HCT116 (cell line): Measurements from ENCODE around the gene LEKR1.

Experiments
- EZH2 ChIP-seq: fragments of 200-600 bp; sonication (generic); IDR thresholded peaks from 2 replicates; pipeline ENCODE4 v1.6.1; 2017; ENCODE audit warnings: antibody characterized with exemption, mixed run types
- EZH2phosphoT487 ChIP-seq: fragments of 200-600 bp; IDR thresholded peaks from 2 replicates; pipeline ENCODE4 v1.6.1; 2018; ENCODE audit warnings: antibody characterized with exemption, borderline replicate concordance
- RAD21 ChIP-seq: IDR thresholded peaks from 2 replicates; pipeline ENCODE4 v1.6.1; 2012; ENCODE audit warnings: low read depth, mild to moderate bottlenecking
- SP1 ChIP-seq: IDR thresholded peaks from 2 replicates; pipeline ENCODE4 v1.6.1; 2012; ENCODE audit warnings: low read depth
- TCF7L2 ChIP-seq: IDR thresholded peaks from 2 replicates; pipeline ENCODE4 v1.7.0; 2011; ENCODE audit warnings: borderline replicate concordance, inconsistent platforms; ENCODE audit not compliant: insufficient read depth, insufficient read length; ENCODE audit errors: extremely low read depth
- YY1 ChIP-seq: IDR thresholded peaks from 2 replicates; pipeline ENCODE4 v1.6.1; 2011; ENCODE audit warnings: low read length, low read depth, moderate library complexity, mild to moderate bottlenecking; ENCODE audit not compliant: insufficient replicate concordance; ENCODE audit errors: extremely low read depth
- ZNF274 ChIP-seq: fragments of 200-500 bp; sonication (Bioruptor generic); IDR thresholded peaks from 2 replicates; pipeline ENCODE4 v1.6.1; 2014; ENCODE audit warnings: mild to moderate bottlenecking, low read depth, low read length, inconsistent platforms
- TF ChIP-seq, protein P1 (sequence below), 3 experiments: fragments of 200-600 bp in 1 of 3; sonication (generic) in 1 of 3; IDR thresholded peaks in 2 of 3; conservative IDR thresholded peaks in 1 of 3; 2 replicates each; pipeline ENCODE4 v1.5.1; 2012 to 2017; ENCODE audit warnings: low read depth in 2 of 3, low read length in 2 of 3, antibody characterized with exemption in 1 of 3, borderline replicate concordance in 1 of 3, control low read depth in 1 of 3, mild to moderate bottlenecking in 1 of 3, mixed read lengths in 1 of 3, mixed run types in 1 of 3, moderate library complexity in 1 of 3; ENCODE audit not compliant: insufficient read depth in 1 of 3

DNA sequence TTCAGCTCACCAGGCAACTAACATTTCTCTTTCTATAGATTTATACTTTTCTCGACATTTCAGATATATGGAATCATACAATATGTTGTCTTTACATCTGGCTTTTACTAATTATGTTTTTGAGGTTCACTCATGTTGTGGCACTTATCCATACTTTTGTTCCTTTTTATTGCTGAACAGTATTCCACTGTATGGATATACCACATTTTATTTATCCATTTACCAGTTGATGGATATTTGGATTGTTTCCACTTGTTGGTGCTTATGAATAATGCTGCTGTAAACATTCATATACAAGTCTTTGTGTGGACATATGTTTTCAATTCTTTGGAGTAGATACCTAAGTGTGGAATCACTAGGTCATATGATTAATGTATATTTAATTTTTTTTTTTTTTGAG lies 97.2 kb downstream of the LEKR1 start:
- TF ChIP-seq, protein P1, sequence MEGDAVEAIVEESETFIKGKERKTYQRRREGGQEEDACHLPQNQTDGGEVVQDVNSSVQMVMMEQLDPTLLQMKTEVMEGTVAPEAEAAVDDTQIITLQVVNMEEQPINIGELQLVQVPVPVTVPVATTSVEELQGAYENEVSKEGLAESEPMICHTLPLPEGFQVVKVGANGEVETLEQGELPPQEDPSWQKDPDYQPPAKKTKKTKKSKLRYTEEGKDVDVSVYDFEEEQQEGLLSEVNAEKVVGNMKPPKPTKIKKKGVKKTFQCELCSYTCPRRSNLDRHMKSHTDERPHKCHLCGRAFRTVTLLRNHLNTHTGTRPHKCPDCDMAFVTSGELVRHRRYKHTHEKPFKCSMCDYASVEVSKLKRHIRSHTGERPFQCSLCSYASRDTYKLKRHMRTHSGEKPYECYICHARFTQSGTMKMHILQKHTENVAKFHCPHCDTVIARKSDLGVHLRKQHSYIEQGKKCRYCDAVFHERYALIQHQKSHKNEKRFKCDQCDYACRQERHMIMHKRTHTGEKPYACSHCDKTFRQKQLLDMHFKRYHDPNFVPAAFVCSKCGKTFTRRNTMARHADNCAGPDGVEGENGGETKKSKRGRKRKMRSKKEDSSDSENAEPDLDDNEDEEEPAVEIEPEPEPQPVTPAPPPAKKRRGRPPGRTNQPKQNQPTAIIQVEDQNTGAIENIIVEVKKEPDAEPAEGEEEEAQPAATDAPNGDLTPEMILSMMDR (IDR thresholded peaks at IDR 0.05 in 2 of 3, conservative IDR thresholded peaks at IDR 0.05 in 1 of 3; ENCODE audit: borderline replicate concordance in 1 of 3, insufficient read depth in 1 of 3, low read depth in 2 of 3, low read length in 2 of 3) = no peak
- TF ChIP-seq EZH2 (no peak), RAD21 (no peak), EZH2phosphoT487 (no peak), SP1 (no peak), YY1 (no peak), TCF7L2 (no peak), ZNF274 (no peak)
